ENCODE results near the gene MRPS34.
A peak's percentile ranks its signal among the peaks of the same experiment; 100 is the strongest.

The MRPS34 gene

GRCh38 chr16:1769402-1770300 is 3.3 kb downstream of the MRPS34 start:
- DNase-seq (ENCODE audit: low spot score) = no peak

- DNase-seq (ENCODE audit: low spot score) = no peak
Measured at GRCh38 chr16:1768767-1769401, 4.0 kb downstream of the MRPS34 start.

- no peak for DNase-seq (ENCODE audit: low spot score)
Measured at GRCh38 chr16:1768061-1768766, 4.7 kb downstream of the MRPS34 start.

- no peak for DNase-seq (ENCODE audit: low spot score)
Measured at GRCh38 chr16:1767116-1767994, 5.6 kb downstream of the MRPS34 start.

GRCh38 chr16:1766701-1767100 is 6.2 kb downstream of the MRPS34 start:
- DNase-seq (ENCODE audit: low spot score) = no peak

- no peak for DNase-seq (ENCODE audit: low spot score)
Measured at GRCh38 chr16:1766231-1766630, 6.7 kb downstream of the MRPS34 start.

GRCh38 chr16:1765826-1766225 is 7.1 kb downstream of the MRPS34 start:
- no peak for DNase-seq (ENCODE audit: low spot score)

GRCh38 chr16:1764971-1765370 is 8.0 kb downstream of the MRPS34 start:
- DNase-seq (ENCODE audit: low spot score) = no peak

- peak; percentile 70 for DNase-seq (ENCODE audit: low spot score)
Measured at GRCh38 chr16:1763521-1764511, 9.1 kb downstream of the MRPS34 start.

- no peak for DNase-seq (ENCODE audit: low spot score)
Measured at GRCh38 chr16:1762879-1763520, 9.9 kb downstream of the MRPS34 start.

GRCh38 chr16:1762196-1762878 is 10.6 kb downstream of the MRPS34 start:
- no peak for DNase-seq (ENCODE audit: low spot score)

- no peak for DNase-seq (ENCODE audit: low spot score)
Measured at GRCh38 chr16:1761751-1762150, 11.2 kb downstream of the MRPS34 start.

GRCh38 chr16:1760911-1761310 is 12.0 kb downstream of the MRPS34 start:
- no peak for DNase-seq (ENCODE audit: low spot score)

GRCh38 chr16:1759511-1759910 is 13.4 kb downstream of the MRPS34 start:
- no peak for DNase-seq (ENCODE audit: low spot score)

- DNase-seq (ENCODE audit: low spot score) = no peak
Measured at GRCh38 chr16:1758923-1759322, 14.0 kb downstream of the MRPS34 start.

GRCh38 chr16:1757714-1758461 is 15.0 kb downstream of the MRPS34 start:
- peak; percentile 82 for DNase-seq (ENCODE audit: low spot score)

- DNase-seq (ENCODE audit: low spot score) = no peak
Measured at GRCh38 chr16:1754204-1754603, 18.7 kb downstream of the MRPS34 start.

GRCh38 chr16:1752853-1753252 is 20.1 kb downstream of the MRPS34 start:
- DNase-seq (ENCODE audit: low spot score) = no peak

GRCh38 chr16:1751946-1752345 is 21.0 kb downstream of the MRPS34 start:
- no peak for DNase-seq (ENCODE audit: low spot score)
